Suppressor macrophage treated with lipopolysaccharide for 4 hours (primary cell): Measurements from ENCODE around the gene FSD1.
"Not testable (repeated sequence)": the region's sequence is repeated elsewhere in the genome, so short reads cannot be mapped to it uniquely, and the experiment has no call there.

Experiments used
- DNase-seq: peaks from one replicate; pipeline ENCODE4 v3.0.0-alpha.2; 2020

The FSD1 gene

DNA sequence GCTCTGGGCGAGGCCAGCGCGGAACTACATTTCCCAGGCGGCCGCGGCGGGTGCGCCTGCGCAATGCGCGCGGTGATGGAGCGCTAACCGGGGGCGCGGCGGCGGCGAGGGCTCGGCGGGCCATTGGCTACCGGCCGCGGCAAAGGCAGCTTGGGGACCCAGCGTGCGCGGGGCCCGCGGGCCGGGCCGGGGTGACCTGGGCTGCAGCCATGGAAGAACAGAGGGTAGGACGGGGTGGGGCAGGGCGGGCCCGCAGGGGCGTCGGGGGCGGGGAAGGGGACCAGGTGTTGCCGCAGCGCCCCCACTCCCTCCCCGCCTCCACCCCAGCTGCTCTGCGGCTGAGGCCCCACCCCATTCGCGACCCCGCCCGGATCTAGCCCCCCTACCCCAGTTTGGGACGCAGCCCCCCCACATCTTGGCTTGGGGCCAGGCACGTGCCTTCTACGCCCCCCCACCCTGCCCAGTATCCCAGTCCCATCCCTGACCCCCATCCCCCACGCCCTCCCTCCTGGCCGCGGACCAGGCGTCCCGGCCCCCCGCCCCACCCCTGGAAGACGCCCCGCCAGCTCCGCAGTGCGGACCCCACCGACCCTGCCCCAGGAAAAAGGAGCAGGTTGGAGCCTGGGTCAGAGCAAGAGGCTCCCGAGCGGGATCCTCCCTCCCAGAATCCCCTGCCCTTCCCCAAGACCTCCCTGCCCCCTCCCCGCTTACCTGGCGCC, at the start of gene FSD1:
TSS of gene FSD1 (plus strand) at position 61 of the 719 bp plus-strand sequence. CDS start at position 210, 149 bp downstream.
- peak; percentile 43 for DNase-seq

DNA sequence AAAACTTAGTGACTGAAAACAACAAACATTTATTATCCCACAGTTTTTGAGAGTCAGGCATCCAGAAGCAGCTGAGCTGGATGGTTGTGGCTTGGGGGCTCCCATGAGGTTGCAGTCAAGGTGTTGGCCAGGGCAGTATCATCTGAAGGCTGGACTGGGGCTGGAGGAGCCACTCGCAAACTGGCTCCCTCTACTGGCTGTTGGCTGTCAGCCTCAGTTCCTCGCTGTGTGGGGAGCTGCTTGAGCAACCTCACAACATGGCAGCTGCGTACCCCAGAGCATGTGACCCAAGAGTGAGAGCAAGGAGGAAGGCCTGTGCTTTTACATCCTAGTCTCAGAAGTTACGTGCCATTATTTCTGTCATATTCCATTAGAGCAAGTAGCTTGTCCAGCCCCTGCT, 47.8 kb upstream of the FSD1 start:
- no peak for DNase-seq

DNA sequence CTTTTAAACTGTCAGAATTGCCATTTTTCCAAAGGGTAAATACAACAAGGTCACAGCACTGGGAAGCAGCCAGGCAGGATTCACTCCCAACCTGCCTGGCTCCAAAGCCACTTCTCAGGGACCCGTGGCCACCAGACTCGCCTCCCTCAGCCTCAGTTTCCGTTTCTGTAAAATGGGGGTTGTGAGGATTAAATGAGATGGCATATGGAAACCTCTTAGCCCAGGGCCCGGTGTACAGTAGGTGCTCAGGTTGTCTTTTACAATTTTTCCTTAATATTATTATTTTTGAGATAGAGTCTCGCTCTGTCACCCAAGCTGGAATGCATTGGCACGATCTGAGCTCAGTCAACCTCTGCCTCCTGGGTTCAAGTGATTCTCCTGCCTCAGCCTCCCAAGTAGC, 47.4 kb upstream of the FSD1 start:
- no peak for DNase-seq

DNA sequence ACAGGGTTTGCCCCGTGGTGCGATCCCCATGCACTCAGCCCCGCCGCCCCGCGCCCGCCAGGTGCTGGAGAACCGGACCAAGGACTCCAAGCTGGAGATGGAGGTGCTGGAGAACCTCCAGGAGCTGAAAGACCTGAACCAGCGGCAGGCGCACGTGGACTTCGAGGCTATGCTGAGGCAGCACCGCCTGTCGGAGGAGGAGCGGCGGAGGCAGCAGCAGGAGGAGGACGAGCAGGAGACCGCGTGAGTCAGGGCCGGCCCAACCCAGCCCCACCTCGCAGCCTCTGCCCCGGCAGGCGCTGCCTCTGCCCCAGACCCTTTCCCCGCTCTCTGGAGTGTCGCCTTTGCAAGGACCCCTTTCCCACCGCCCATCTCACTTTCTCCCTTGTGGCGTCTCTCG, 46.2 kb upstream of the FSD1 start:
- no peak for DNase-seq

DNA sequence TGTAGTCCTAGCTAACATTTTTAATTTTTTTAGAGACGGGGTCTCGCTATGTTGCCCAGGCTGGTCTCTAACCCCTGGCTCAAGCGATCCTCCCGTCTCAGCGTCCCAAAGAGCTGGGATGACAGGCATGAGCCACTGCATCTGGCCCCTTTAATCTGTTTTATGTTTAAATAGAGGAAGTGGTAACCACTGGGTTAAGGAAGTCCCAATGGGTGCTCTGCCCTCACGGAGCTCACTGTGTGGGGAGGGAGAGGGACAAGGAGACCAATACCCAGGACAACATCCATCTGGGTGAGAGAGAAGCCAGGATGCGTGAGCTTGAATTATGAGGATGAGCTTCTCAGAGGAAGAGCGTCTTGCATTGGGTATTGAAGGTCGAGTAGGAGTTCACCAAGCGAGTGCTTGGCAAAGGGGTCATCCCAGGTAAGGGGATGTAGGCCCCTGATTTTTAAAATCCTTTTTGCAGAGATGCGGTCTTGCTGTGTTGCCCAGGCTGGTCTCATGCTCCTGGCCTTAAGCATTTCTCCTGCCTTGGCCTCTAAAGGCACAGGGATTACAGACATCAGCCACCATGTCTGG, 43.7 kb upstream of the FSD1 start:
- DNase-seq: peak; percentile 38

DNA sequence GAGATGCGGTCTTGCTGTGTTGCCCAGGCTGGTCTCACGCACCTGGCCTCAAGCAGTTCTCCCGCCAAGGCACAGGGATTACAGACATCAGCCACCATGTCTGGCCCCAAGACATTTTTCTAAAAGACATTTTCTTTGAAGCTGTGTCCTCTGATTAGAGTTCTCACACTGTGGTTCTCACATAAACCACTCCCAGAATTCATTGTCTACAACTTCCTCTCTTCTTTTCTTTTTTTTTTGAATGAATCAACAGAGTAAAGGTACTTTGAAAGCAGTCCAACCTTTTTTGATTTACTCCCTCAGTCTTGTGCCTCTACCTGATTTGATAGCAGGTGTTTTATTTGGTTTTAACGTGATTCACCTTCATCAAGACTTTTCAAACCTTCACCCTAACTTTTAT, 39.6 kb upstream of the FSD1 start:
- no peak for DNase-seq

DNA sequence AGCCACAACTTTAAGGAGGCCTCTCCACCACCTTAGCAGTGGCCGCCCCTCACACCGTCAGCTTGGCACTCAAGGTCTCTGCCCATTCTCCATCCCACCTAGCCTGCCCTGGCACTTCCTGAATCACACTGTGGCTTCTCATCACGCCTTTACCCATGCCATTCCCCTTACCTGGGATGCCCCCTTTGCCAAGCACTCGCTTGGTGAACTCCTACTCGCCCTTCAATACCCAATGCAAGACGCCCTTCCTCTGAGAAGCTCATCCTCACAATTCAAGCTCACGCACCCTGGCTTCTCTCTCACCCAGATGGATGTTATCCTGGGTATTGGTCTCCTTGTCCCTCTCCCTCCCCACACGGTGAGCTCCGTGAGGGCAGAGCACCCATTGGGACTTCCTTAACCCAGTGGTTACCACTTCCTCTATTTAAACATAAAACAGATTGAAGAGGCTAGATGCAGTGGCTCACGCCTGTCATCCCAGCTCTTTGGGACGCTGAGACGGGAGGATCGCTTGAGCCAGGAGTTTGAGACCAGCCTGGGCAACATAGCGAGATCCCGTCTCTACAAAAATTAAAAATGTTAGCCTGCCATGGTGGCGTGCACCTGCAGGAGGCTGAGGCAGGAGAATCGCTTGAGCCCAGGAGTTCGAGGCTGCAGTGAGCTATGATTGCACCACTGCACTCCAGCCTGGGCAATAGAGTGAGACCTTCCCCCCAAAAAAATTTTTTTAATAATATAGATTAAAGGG, 38.0 kb upstream of the FSD1 start:
- DNase-seq: peak; percentile 17

DNA sequence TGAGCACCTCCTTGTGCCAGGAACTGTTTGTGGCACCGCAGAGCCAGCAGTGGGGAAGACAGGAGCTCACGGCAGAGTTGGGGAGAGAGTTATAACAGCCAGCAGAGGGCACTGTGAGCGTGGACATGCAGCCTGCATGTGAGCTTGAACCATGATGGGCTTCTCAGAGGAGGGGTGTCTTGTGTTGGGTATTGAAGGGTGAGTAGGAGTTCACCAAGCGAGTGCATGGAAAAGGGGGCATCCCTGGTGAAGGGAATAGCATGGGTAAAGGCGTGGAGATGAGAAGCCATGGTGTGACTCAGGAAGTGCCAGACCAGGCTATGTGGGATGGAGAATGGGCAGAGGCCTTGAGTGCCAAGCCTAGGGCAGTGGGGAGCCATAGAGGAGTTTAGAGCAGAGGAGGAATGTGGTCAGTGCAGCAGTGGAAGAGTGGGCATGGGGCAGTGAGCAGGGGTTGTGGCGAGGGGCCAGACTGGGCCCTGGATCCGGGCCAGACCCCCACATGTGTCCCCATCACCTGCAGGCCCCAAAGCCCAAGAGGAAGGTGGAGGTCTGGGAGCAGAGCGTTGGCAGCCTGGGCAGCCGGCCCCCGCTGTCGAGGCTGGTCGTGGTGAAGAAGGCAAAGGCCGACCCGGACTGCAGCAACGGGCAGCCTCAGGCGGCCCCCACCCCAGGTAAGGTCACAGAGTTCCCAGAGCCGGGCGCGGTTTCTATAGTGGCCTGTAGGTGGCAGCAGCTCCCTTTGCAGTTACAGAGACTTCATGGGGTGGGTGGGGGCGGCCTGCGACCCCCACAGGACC, 37.1 kb upstream of the FSD1 start:
- DNase-seq: peak; percentile 62

DNA sequence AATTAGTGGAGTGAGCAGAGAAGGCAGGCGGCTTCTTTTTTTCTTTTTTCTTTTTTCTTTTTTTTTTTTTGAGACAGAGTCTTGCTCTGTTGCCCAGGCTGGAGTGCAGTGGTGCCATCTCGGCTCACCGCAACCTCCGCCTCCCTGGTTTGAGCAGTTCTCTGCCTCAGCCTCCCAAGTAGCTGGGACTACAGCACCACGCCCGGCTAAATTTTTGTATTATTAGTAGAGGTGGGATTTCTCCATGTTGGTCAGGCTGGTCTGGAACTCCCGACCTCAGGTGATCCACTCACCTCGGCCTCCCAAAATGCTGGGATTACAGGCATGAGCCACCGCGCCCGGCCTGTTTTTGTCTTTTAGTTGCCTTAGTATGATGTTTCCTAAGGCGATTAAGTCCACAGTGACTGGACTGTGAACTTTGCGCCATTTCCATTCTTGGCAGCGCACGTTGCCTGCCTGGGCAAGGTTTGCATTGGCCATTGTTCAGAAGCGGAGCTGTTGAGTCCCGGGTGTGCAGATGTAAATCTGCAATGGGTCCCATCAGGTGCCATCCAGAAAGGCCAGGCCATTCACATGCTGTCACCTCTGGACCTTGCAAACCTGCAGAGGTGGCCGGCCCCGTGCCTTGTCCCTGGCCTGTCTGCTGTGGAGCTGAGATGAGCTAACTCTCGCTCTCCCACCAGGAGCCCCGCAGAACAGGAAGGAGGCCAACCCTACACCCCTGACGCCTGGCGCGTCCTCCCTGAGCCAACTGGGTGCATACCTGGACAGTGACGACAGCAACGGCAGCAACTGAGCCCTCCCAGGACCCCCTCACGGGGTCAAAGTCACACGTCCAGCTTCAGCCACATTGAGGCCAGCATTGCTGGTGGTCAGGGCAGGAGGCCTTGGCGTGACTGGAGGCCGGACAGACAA, 36.2 kb upstream of the FSD1 start:
- DNase-seq: no peak

DNA sequence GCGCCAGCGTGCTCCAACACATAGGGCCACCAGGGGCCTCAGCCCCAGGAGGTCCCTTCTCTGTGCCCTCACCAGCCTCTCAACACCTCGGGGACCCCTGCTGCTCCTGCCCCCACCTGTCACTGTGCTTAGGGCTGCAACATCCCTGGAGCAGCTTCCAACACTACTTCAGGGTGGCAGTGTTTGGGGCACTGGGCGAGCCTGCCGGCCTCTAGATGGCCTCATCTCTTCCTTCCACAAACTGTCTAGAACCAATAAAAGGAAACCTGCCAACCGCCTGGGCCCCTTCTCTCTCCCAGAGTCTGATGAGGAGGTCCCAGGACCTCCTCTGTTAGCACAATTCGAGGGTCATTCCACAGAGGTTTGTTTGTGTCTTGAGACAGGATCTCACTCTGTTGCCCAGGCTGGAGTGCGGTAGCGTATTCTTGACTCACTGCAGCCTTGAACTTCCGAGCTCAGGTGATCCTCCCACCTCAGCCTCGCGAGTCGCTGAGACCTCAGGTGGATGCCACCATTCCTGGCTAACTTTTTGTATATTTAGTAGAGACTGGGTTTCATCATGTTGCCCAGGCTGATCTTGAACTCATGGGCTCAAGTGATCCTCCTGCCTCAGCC, 35.5 kb upstream of the FSD1 start:
- no peak for DNase-seq

DNA sequence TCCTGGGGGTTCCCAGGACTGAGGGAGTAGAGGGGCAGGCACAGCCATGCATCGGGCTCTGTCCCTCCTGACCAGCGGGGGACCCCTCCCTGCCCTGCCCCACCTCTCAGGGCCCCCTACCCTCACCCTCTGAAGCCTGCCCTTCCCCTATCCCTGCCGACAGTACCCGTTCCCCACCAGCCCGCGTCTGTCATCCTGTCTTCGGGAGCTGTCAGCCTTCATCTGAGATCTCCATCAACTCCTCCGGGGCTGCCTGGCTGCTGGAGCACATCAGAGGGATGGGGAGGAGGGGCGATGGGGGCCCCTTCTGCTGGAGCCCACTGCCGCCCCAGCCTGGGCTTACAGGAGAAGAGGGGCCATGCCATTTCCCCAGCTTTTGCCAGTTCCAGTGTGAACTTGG, 31.5 kb upstream of the FSD1 start:
- DNase-seq: no peak

DNA sequence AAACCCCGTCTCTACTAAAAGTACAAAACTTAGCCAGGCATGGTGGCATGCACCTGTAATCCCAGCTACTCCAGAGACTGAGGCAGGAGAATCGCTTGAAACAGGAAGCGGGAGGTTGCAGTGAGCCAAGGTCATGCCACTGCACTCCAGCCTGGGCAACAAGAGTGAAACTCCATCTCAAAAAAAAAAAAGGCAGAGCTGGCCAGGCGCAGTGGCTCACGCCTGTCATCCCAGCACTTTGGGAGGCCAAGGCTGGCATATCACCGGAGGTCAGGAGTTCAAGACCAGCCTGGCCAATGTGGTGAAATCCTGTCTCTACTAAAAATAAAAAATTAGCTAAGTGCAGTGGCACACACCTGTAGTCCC, 30.1 kb upstream of the FSD1 start:
- DNase-seq: not testable (repeated sequence)

DNA sequence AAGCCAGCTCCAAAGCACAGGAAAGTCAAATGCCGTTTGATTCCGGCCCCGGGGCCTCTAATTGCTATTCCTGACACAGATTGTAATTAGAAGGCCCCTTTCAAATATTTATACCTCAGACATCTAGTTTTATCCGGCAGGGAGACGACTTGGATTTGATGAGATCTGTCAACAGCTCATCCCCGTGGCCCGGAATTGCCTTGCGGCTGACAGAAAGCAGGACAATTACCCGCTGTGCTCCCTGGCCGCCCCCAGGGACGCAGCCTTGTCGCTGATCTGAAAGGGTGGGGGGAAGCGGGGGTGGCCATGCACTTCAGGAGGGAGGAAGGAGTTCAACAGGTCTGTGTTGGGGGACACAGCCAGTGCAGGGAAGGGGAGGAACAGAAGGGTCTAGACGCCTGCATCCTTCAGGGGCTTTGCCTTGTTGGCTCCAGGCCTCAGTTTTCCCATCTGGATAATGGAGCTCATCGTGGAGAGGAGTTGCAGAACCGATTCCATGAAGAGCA, 27.2 kb upstream of the FSD1 start:
- DNase-seq: no peak

DNA sequence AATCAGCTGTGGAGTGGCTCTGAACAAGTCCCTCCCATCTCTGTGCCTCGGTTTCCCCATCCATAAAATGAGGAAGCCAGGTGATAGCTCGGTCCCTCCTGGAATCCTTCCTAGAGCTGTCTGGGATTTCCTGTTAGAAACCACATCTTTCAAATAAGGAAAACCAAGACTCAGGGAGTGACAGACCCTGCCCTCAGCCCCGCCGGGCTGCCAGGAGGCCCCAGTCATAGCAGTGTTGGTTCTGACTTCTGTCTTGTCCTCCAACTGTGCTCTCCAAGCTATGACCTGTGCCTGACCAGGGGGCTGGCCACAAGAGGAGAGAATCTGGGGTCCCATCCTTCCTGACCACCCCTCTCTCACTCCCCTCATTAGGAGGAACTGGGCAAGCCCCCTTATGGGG, 26.4 kb upstream of the FSD1 start:
- DNase-seq: no peak

DNA sequence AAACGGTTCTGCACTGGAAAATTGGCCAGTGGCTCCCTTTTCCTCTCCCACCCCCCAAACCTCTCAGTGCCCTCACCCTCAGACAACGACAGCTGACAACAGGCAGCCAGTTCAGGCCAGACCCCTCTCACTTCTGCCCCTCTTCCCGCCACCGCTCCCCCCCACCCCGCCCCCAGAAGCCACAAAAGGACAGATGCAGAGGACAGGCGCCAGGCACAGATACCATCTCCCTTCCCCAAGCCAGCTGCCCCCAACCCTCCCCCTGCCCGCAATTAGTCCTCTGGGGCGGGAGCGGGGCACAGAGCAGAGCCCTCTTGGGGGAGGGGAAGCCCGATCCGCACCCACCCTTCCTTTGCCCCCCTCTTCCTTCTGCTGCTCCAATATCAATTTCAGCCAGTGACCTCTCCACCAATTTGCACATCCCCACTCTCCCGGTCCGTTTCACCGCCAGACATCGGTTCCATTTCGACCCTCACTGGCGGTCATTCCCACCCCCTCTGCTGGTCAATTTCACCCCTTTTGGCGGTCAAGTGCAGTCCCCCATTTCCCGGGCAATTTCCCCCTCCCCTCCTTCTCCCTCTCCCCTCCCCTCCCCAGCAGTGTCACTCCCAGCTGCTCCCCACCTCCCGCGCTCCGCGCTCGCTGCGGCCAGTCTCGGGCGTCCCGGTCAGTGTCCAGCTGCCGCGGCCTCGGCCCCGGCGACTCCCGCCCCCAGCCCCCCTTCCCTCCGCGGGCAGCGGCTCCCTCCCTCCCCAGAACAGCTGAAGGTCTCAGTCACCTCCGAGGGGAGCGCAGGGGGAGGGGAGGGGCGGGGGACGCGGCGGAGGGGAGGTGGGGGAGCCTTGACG, 25.8 kb upstream of the FSD1 start, which contains the start of gene SHD:
TSS of gene SHD (plus strand) at position 848 of the 848 bp plus-strand sequence. CDS start 798 bp downstream, outside the sequence.
- DNase-seq: no peak

DNA sequence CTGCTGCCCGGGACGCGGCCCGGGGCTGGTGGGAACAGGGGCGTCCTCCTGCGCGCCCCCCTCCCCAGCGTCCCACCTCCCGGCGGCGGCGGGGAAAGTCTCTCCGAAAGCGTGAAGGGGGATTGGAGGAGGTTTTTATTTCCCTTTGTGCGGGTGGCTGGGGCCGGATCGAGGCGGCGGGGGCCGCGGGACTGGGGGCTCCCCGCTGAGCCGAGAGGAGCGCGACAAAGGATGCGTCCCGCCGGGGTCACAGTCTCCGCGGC, 25.2 kb upstream of the FSD1 start:
- DNase-seq: no peak

DNA sequence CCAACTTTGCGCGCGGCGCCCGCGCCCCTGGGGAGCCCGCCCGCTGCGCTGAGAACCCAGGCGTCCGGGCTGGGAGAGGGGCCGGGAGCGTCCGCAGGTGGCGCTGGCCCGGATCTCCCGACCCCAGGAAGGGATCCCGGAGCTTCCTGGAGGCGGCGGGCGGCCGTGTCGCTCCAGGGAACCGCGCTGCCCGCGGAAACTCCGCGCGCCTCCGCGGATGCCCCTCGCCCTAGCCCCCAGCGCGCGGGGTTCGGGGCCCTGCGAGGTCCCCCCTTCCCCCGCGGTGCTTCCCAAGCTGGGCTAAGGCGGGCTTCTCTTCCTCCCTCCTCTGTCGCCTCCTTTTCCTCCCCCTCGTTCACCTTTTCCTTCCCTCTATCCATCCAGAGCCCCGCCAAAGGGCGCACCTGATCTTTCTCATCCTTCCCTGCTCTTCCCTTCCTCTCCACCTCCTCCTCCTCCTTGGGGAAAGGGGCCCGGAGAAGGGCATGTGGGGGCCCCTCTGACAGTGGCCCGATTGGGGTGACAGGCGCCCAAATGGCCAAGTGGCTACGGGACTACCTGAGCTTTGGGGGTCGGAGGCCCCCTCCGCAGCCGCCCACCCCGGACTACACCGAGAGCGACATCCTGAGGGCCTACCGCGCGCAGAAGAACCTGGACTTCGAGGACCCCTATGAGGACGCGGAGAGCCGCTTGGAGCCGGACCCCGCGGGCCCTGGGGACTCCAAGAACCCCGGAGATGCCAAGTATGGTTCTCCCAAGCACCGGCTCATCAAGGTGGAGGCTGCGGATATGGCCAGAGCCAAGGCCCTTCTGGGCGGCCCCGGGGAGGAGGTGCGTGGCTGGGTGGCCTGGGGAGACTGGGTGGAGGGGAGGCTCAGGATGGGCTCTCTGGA, 24.6 kb upstream of the FSD1 start:
- no peak for DNase-seq

DNA sequence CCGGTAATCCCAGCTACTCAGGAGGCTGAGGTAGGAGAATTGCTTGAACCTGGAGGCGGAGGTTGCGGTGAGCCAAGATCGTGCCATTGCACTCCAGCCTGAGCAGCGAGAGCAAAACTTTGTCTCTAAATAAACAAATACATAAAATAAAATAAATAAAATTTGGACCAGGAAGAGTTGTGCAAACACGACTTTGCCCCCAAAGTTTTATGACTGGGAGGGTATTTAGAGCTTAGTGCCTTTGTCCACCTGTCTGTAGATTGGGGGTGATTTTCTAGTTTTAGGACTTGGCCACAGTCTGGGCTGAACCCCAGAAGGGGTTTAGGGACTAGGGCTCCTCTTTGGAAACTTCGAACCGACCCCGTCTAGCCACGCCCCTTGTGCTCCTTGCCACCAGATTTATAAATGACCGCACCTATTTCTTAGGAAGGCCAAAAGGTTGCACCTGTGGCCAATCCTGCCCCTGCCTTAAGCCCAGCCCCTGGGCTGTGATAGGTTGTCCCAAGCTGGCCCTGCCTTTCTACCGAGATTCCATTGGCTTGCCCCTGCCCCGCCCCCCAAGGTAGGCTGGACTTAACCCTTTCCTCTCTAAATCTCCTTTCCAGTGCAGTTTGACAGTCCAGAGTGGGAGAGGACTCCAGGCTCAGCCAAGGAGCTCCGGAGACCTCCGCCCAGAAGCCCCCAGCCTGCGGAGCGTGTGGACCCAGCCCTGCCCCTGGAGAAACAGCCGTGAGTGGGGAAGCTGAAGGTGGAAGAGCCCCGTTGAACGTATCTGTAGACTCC, 20.0 kb upstream of the FSD1 start:
- DNase-seq: no peak

DNA sequence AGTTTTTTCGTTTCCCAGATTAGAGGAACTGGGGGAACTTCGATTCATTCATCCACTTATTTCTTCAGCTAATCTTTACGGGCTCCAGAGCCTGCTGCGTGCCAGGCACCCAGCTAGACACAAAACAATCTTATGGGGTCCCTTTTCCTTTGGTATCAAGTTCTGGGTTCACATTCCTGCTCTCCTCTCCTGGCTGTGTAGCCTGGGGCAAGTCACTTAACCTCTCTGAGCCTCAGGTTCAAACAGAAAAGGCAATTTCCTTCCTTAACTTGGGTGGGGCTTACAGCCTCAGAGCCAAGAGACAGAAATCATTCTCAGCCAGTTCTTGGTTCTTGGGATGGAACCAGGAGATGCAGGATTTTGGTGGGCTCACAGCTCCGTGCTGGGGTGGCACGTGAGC, 19.4 kb upstream of the FSD1 start:
- DNase-seq: no peak
